HepG2 (cell line): ENCODE results near the gene EMP2. TPM values are rescaled to one million over a fixed set of nuclear protein-coding genes. Genes with fewer than 3 reads are reported as not detected.

Experiments used
- ARID2 ChIP-seq: sonication (generic); formaldehyde crosslinking; IDR thresholded peaks from 2 replicates; pipeline ENCODE4 v1.8.1; 2022; ENCODE audit warnings: mild to moderate bottlenecking, missing genetic modification reagents, borderline replicate concordance
- DNMT3B ChIP-seq: conservative IDR thresholded peaks from 2 replicates; pipeline ENCODE4 v1.6.1; 2016; ENCODE audit warnings: missing biosample characterization, control low read depth
- HIVEP1 ChIP-seq: sonication (generic); formaldehyde crosslinking; IDR thresholded peaks from 2 replicates; pipeline ENCODE4 v1.4.0; 2020; ENCODE audit warnings: mild to moderate bottlenecking, missing genetic modification reagents
- SAP130 ChIP-seq: IDR thresholded peaks from 2 replicates; pipeline ENCODE4 v1.6.1; 2016; ENCODE audit warnings: low read depth
- SSRP1 ChIP-seq: IDR thresholded peaks from 2 replicates; pipeline ENCODE4 v1.6.1; 2016; ENCODE audit warnings: control low read depth
- ZFAT ChIP-seq: sonication (generic); formaldehyde crosslinking; conservative IDR thresholded peaks from 2 replicates; pipeline ENCODE4 v1.8.1; 2023; ENCODE audit warnings: missing genetic modification reagents, inconsistent platforms
- ZNF253 ChIP-seq: sonication (generic); formaldehyde crosslinking; IDR thresholded peaks from 2 replicates; pipeline ENCODE4 v1.8.0; 2022; ENCODE audit warnings: mild to moderate bottlenecking, missing genetic modification reagents, borderline replicate concordance
- ZNF430 ChIP-seq: sonication (generic); formaldehyde crosslinking; IDR thresholded peaks from 2 replicates; pipeline ENCODE4 v1.9.0; 2021; ENCODE audit warnings: mild to moderate bottlenecking, missing genetic modification reagents
- ZNF468 ChIP-seq: sonication (generic); formaldehyde crosslinking; IDR thresholded peaks from 2 replicates; pipeline ENCODE4 v1.8.0; 2022; ENCODE audit warnings: mild to moderate bottlenecking, moderate library complexity, missing genetic modification reagents
- ZNF546 ChIP-seq: sonication (generic); formaldehyde crosslinking; conservative IDR thresholded peaks from 2 replicates; pipeline ENCODE4 v1.8.1; 2023; ENCODE audit warnings: mild to moderate bottlenecking, missing genetic modification reagents
- ZNF749 ChIP-seq: sonication (generic); formaldehyde crosslinking; IDR thresholded peaks from 2 replicates; pipeline ENCODE4 v1.8.0; 2022; ENCODE audit warnings: mild to moderate bottlenecking, missing genetic modification reagents, moderate library complexity, borderline replicate concordance
- ZNF768 ChIP-seq: sonication (generic); formaldehyde crosslinking; IDR thresholded peaks from 2 replicates; pipeline ENCODE4 v1.4.0; 2020; ENCODE audit warnings: missing genetic modification reagents
- polyA plus RNA-seq, 8 experiments: library from polyadenylated mRNA; depleted of rRNA in 3 of 8; stranded (reverse) in 7 of 8; unstranded in 1 of 8; fragments of >200 nt; fragmentation: Illumina TruSeq in 4 of 8; extraction: Trizol in 4 of 8; gene quantifications; 2 replicates each; pipeline versions ENCODE4 v1.2.1 to v1.2.3, GENCODE V29; 2011 to 2016; ENCODE audit warnings: low read depth in 4 of 8, missing spikeins in 1 of 8, mixed read lengths in 1 of 8; ENCODE audit not compliant: insufficient read depth in 1 of 8
- total RNA-seq, 5 experiments: library from RNA; depleted of rRNA; stranded (reverse); fragments of >200 nt; fragmentation: Illumina TruSeq; extraction: Trizol; gene quantifications; 2 replicates each; pipeline ENCODE4 v1.2.3, GENCODE V29; 2016; ENCODE audit warnings: low read depth in 1 of 5
- TF ChIP-seq, protein P1 (sequence below): sonication (generic); formaldehyde crosslinking; IDR thresholded peaks from 2 replicates; pipeline ENCODE4 v1.4.0; 2020; ENCODE audit warnings: missing genetic modification reagents
- TF ChIP-seq, protein P2 (sequence below): sonication (generic); formaldehyde crosslinking; IDR thresholded peaks from 2 replicates; pipeline ENCODE4 v1.8.1; 2023; ENCODE audit warnings: mild to moderate bottlenecking, missing genetic modification reagents
- TF ChIP-seq, protein P3 (sequence below), 2 experiments: sonication (generic) in 1 of 2; formaldehyde crosslinking in 1 of 2; IDR thresholded peaks; 2 replicates each; pipeline versions ENCODE4 v1.5.1 to v1.6.1; 2011 to 2020; ENCODE audit warnings: borderline replicate concordance in 1 of 2, low read depth in 1 of 2, low read length in 1 of 2, mild to moderate bottlenecking in 1 of 2, missing genetic modification reagents in 1 of 2, moderate library complexity in 1 of 2
- TF ChIP-seq, protein P4 (sequence below): sonication (generic); formaldehyde crosslinking; IDR thresholded peaks from 2 replicates; pipeline ENCODE4 v1.5.1; 2020; ENCODE audit warnings: missing genetic modification reagents, mild to moderate bottlenecking, borderline replicate concordance

EMP2 gene
- total and polyA plus RNA-seq, 2 of the 13 experiments (the other 11 are each of a cell fraction or from before 2014, with no cell fraction given) = 24.6 to 91.2 TPM

DNA sequence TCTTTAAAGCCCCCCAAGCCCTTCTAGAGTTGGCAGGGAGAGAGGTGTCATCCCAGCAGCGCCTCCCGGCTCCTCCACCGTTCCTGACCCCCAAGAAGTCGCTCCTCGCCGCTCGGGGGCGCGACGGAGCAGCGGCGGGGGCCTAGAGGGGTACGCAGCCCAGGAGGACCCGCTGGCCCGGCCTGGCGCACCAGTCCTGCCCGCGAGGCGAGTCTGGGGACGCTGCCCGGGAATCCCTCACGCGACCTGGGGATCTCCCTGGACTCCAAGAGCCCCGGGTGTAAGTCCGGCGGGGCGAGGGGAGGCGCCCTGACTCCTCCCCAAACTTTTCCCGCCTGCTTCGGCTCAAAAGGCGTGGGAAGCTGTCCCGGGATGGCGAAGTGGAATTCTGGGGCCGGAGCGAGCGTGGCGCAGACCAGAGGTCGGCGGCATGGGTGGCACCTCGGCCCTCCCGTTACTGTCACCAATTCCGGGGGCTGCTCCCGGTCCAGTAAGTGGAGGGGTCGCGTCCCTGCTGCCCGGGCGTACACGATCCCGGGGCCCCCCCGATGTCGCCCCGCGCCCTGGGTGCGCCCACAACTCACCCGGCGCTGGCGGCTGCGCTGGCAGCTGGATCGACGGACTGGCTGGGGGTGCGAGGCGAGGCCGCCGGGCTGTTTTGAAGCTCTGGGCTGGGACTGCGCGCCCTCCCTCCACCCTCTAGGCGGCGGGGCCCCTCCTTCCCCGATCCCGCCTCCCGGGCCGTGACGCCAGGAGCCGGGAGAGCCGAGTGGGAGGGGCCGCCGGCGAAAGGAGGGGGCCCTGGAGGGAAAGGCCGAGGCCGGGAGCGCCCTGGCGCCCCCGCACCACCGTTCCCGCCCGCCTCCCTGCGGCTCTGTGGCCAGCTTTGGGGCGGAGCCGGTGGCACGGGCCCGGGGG lies at the start of gene EMP2 (continued):
- TF ChIP-seq, protein P1, sequence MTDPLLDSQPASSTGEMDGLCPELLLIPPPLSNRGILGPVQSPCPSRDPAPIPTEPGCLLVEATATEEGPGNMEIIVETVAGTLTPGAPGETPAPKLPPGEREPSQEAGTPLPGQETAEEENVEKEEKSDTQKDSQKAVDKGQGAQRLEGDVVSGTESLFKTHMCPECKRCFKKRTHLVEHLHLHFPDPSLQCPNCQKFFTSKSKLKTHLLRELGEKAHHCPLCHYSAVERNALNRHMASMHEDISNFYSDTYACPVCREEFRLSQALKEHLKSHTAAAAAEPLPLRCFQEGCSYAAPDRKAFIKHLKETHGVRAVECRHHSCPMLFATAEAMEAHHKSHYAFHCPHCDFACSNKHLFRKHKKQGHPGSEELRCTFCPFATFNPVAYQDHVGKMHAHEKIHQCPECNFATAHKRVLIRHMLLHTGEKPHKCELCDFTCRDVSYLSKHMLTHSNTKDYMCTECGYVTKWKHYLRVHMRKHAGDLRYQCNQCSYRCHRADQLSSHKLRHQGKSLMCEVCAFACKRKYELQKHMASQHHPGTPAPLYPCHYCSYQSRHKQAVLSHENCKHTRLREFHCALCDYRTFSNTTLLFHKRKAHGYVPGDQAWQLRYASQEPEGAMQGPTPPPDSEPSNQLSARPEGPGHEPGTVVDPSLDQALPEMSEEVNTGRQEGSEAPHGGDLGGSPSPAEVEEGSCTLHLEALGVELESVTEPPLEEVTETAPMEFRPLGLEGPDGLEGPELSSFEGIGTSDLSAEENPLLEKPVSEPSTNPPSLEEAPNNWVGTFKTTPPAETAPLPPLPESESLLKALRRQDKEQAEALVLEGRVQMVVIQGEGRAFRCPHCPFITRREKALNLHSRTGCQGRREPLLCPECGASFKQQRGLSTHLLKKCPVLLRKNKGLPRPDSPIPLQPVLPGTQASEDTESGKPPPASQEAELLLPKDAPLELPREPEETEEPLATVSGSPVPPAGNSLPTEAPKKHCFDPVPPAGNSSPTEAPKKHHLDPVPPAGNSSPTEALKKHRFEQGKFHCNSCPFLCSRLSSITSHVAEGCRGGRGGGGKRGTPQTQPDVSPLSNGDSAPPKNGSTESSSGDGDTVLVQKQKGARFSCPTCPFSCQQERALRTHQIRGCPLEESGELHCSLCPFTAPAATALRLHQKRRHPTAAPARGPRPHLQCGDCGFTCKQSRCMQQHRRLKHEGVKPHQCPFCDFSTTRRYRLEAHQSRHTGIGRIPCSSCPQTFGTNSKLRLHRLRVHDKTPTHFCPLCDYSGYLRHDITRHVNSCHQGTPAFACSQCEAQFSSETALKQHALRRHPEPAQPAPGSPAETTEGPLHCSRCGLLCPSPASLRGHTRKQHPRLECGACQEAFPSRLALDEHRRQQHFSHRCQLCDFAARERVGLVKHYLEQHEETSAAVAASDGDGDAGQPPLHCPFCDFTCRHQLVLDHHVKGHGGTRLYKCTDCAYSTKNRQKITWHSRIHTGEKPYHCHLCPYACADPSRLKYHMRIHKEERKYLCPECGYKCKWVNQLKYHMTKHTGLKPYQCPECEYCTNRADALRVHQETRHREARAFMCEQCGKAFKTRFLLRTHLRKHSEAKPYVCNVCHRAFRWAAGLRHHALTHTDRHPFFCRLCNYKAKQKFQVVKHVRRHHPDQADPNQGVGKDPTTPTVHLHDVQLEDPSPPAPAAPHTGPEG (CRISPR knock-in tag) = peak; percentile 80
- TF ChIP-seq ZNF253 (peak; percentile 17; the same call in 1 of the 2 replicates), SAP130 (peak; percentile 87), ZNF749 (no peak), ZFAT (CRISPR knock-in tag) (no peak), ZNF546 (CRISPR knock-in tag) (no peak), ARID2 (CRISPR knock-in tag) (peak; percentile 95), HIVEP1 (CRISPR knock-in tag) (peak; percentile 90), DNMT3B (CRISPR knock-in tag) (no peak), ZNF430 (CRISPR knock-in tag) (peak; percentile 68), ZNF468 (CRISPR knock-in tag) (peak; percentile 65; the same call in 1 of the 2 replicates), ZNF768 (CRISPR knock-in tag) (peak; percentile 67; the same call in 1 of the 2 replicates), SSRP1 (CRISPR knock-in tag) (no peak)
- TF ChIP-seq, protein P2, sequence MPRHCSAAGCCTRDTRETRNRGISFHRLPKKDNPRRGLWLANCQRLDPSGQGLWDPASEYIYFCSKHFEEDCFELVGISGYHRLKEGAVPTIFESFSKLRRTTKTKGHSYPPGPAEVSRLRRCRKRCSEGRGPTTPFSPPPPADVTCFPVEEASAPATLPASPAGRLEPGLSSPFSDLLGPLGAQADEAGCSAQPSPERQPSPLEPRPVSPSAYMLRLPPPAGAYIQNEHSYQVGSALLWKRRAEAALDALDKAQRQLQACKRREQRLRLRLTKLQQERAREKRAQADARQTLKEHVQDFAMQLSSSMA (CRISPR knock-in tag) = peak; percentile 88
- TF ChIP-seq, protein P3, sequence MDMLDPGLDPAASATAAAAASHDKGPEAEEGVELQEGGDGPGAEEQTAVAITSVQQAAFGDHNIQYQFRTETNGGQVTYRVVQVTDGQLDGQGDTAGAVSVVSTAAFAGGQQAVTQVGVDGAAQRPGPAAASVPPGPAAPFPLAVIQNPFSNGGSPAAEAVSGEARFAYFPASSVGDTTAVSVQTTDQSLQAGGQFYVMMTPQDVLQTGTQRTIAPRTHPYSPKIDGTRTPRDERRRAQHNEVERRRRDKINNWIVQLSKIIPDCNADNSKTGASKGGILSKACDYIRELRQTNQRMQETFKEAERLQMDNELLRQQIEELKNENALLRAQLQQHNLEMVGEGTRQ (IDR thresholded peaks at IDR 0.05; ENCODE audit: low read depth, low read length) = no peak
- TF ChIP-seq, protein P3 (CRISPR knock-in tag; IDR thresholded peaks at IDR 0.05; ENCODE audit: borderline replicate concordance) = no peak
- TF ChIP-seq, protein P4, sequence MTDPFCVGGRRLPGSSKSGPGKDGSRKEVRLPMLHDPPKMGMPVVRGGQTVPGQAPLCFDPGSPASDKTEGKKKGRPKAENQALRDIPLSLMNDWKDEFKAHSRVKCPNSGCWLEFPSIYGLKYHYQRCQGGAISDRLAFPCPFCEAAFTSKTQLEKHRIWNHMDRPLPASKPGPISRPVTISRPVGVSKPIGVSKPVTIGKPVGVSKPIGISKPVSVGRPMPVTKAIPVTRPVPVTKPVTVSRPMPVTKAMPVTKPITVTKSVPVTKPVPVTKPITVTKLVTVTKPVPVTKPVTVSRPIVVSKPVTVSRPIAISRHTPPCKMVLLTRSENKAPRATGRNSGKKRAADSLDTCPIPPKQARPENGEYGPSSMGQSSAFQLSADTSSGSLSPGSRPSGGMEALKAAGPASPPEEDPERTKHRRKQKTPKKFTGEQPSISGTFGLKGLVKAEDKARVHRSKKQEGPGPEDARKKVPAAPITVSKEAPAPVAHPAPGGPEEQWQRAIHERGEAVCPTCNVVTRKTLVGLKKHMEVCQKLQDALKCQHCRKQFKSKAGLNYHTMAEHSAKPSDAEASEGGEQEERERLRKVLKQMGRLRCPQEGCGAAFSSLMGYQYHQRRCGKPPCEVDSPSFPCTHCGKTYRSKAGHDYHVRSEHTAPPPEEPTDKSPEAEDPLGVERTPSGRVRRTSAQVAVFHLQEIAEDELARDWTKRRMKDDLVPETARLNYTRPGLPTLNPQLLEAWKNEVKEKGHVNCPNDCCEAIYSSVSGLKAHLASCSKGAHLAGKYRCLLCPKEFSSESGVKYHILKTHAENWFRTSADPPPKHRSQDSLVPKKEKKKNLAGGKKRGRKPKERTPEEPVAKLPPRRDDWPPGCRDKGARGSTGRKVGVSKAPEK (CRISPR knock-in tag) = no peak; the same call in 1 of the 2 replicates
